Smooth muscle cell (in vitro differentiated cells): ENCODE data around the gene GPRIN2. TPM values are rescaled to one million over a fixed set of nuclear protein-coding genes. Genes with fewer than 3 reads are reported as not detected.
A peak's percentile ranks its signal among the peaks of the same experiment; 100 is the strongest.

Source experiments
- DNase-seq: peaks from one replicate; lab custom pipeline; 2025; ENCODE audit not compliant: unreplicated experiment; lab: John Stamatoyannopoulos, UW
- H2AFZ ChIP-seq: fragments of 200-600 bp; sonication (generic); 2 replicates; pipeline ENCODE4 v1.6.0; 2016; ENCODE audit warnings: antibody characterized with exemption, low read depth, mild to moderate bottlenecking
- H3F3A ChIP-seq: fragments of 200-600 bp; sonication (generic); 2 replicates; pipeline ENCODE4 v1.6.0; 2017; ENCODE audit warnings: antibody characterized with exemption, low read depth
- H3K27ac ChIP-seq: fragments of 200-600 bp; sonication (generic); 2 replicates; pipeline ENCODE4 v1.5.1; 2016; ENCODE audit warnings: low read depth, mild to moderate bottlenecking
- H3K27me3 ChIP-seq: fragments of 200-600 bp; sonication (generic); 2 replicates; pipeline ENCODE4 v1.6.1; 2016; ENCODE audit warnings: low read depth, mild to moderate bottlenecking
- H3K36me3 ChIP-seq: fragments of 200-600 bp; sonication (generic); 2 replicates; pipeline ENCODE4 v1.5.1; 2016; ENCODE audit warnings: low read depth
- H3K4me1 ChIP-seq: fragments of 200-600 bp; sonication (generic); 2 replicates; pipeline ENCODE4 v1.5.1; 2016; ENCODE audit warnings: low read depth
- H3K4me2 ChIP-seq: fragments of 200-600 bp; sonication (generic); 2 replicates; pipeline ENCODE4 v1.6.0; 2016; ENCODE audit warnings: mild to moderate bottlenecking
- H3K4me3 ChIP-seq: fragments of 200-600 bp; sonication (generic); 2 replicates; pipeline ENCODE4 v1.5.1; 2016; ENCODE audit warnings: mild to moderate bottlenecking
- H3K79me2 ChIP-seq: fragments of 200-600 bp; sonication (generic); 2 replicates; pipeline ENCODE4 v1.6.0; 2016; ENCODE audit warnings: low read depth, mild to moderate bottlenecking
- H3K9ac ChIP-seq: fragments of 200-600 bp; sonication (generic); 2 replicates; pipeline ENCODE4 v1.6.0; 2016; ENCODE audit warnings: low read depth
- H3K9me3 ChIP-seq: fragments of 200-600 bp; sonication (generic); replicated peaks from 2 replicates; pipeline ENCODE4 v1.5.1; 2016; ENCODE audit warnings: low read depth
- H4K20me1 ChIP-seq: fragments of 200-600 bp; sonication (generic); 2 replicates; pipeline ENCODE4 v1.6.0; 2016; ENCODE audit warnings: low read depth
- CTCF ChIP-seq: fragments of 200-600 bp; sonication (generic); IDR thresholded peaks from 2 replicates; pipeline ENCODE4 v1.5.1; 2017; ENCODE audit warnings: borderline replicate concordance, mild to moderate bottlenecking, antibody characterized with exemption; ENCODE audit not compliant: insufficient read depth, poor library complexity, severe bottlenecking
- WGBS: methylation state at CpG from one replicate; pipeline ENCODE4 v1.1.7; 2016; ENCODE audit warnings: low lambda C conversion rate; 5-methylcytosine and 5-hydroxymethylcytosine counted together
- polyA plus RNA-seq: library from polyadenylated mRNA; unstranded; fragments of >200 nt; fragmentation: Nextera tagmentation; extraction: Ambion mirVana; gene quantifications from 2 replicates; pipeline ENCODE4 v1.2.1, GENCODE V29; 2016
- total RNA-seq: library from RNA; depleted of rRNA; stranded (reverse); fragments of >200 nt; gene quantifications from 2 replicates; pipeline ENCODE4 v1.2.3, GENCODE V29; 2014

GPRIN2 gene
- total and polyA plus RNA-seq, 2 experiments from 2014 or later: 0.54 TPM; not detected in 1

DNA sequence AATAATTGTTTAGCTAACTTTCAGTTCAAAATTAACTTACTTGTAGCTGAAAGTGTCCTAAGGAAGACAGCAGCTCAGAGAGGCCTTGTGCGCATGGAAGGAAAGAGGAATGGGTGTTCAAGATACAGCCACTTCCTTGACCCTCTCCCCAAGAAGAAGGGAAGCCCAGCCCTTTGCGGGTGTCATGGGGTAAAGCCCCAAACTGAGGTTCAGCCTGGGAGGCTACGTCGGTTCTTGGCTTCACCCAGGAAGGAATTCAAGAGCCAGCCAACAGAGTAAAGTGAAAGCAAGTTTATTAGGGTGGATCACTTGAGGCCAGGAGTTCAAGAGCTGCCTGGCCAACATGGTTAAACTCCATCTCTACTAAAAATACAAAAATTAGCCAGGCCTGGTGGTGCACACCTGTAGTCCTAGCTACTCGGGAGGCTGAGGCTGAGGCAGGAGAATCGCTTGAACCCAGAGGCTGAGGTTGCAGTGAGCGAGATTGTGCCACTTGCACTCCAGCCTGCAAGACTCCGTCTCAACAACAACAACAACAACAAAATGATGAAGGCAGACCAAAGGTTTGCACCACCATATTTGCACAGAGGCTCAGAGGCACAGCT lies 15.9 kb downstream of the GPRIN2 start:
- Histone ChIP-seq H3K27me3 (peaks cover 20% of the 10 kb centered on the region), H3F3A (no peaks in the 10 kb centered on the region), H3K27ac (no peak overlapping the region), H3K4me3 (peak overlapping the region; percentile 1), H3K4me2 (peak overlapping the region; percentile 80), H3K36me3 (no peaks in the 10 kb centered on the region), H3K9me3 (no peaks in the 10 kb centered on the region), H3K79me2 (no peaks in the 10 kb centered on the region), H2AFZ (peak overlapping the region; percentile 3), H3K4me1 (peaks cover 9% of the 10 kb centered on the region), H3K9ac (no peak overlapping the region), H4K20me1 (no peaks in the 10 kb centered on the region)
- no peak for TF ChIP-seq CTCF
- no peak for DNase-seq
- WGBS: 96% methylated on average over 8 of the region's 8 CpGs

GRCh38 chr10:46539596-46540411 lies 16.7 kb downstream of the GPRIN2 start:
- TF ChIP-seq CTCF: no peak
- 76% methylated on average over 14 of the region's 14 CpGs for WGBS
- no peak overlapping the region for H3K9ac ChIP-seq
- no peaks in the 10 kb centered on the region for H3K79me2 ChIP-seq
- H3F3A ChIP-seq: no peaks in the 10 kb centered on the region
- peak overlapping the region; percentile 3 for H2AFZ ChIP-seq
- no peak overlapping the region for H3K27ac ChIP-seq
- H3K27me3 ChIP-seq: peaks cover 20% of the 10 kb centered on the region
- DNase-seq: no peak
- H3K36me3 ChIP-seq: no peaks in the 10 kb centered on the region
- peak overlapping the region; percentile 1 for H3K4me3 ChIP-seq
- no peak overlapping the region for H3K4me2 ChIP-seq
- H3K4me1 ChIP-seq: peaks cover 9% of the 10 kb centered on the region
- no peaks in the 10 kb centered on the region for H4K20me1 ChIP-seq
- H3K9me3 ChIP-seq: no peaks in the 10 kb centered on the region

- no peaks in the 10 kb centered on the region for H4K20me1 ChIP-seq
- H3K27ac ChIP-seq: no peak overlapping the region
- H3K36me3 ChIP-seq: no peaks in the 10 kb centered on the region
- 91% methylated on average over 3 of the region's 3 CpGs for WGBS
- H2AFZ ChIP-seq: no peak overlapping the region
- peaks cover 9% of the 10 kb centered on the region for H3K4me1 ChIP-seq
- H3K4me2 ChIP-seq: no peak overlapping the region
- H3F3A ChIP-seq: no peaks in the 10 kb centered on the region
- no peak for TF ChIP-seq CTCF
- H3K27me3 ChIP-seq: peaks cover 20% of the 10 kb centered on the region
- H3K9ac ChIP-seq: no peak overlapping the region
- H3K9me3 ChIP-seq: no peaks in the 10 kb centered on the region
- no peaks in the 10 kb centered on the region for H3K79me2 ChIP-seq
- no peak overlapping the region for H3K4me3 ChIP-seq
- no peak for DNase-seq
Measured at GRCh38 chr10:46538717-46539426, 17.6 kb downstream of the GPRIN2 start.
